Amygdala (tissue), 56 donors: ENCODE measurements around the gene CRYBG2.
"Not testable (repeated sequence)": the region's sequence is repeated elsewhere in the genome, so short reads cannot be mapped to it uniquely, and the experiment has no call there.

Experiments used
- DNase-seq, 56 donors: peaks; one replicate each; lab custom pipeline; 2025; lab: John Stamatoyannopoulos, UW

CRYBG2 gene

DNA sequence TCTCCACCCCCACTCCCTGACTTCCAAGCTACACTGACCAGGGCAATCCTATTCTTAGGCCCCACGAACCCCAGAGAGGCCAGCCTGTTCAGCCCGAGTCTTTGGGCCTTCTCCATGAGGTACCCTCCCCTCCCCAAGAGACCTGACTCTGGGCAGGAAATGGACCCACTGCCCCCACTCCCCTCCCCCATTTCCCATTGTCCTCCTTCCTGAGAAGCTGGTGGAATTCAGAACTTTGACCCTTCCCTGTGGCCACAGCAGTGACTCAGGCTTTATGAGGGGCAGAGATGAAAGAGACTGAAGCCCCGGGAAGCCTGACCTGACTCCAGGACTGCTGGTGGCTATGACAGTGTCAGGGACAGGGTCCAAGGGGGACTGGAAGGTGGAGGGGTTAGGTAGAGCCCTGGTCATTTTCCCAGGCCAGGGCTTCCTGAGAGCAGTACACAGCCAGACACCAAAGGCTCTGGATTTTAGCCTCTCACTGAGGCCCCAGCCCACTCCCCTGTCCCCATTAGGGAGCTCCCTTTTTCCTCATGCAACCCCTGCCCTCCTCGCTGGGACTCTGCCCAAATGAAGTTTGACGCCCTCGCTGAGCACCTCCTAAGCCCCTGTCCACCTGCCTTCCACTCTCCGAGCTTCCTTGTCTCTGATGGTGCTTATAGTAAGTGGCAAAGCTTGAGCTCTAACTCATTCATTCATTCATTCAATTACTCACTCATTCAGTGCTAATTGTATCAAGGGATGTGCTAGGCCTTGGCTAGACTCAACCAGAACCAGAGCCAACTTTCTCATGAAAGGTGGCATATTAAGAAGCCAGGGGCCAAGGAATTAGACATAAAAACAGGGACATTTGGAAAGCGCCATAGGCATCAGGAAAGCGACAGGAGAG, 3.0 kb downstream of the CRYBG2 start:
- DNase-seq: no peak

- no peak for DNase-seq
These were observed 3.6 kb downstream of the CRYBG2 start for GRCh38 chr1:26350343-26350700.

- no peak for DNase-seq
These were observed 4.1 kb downstream of the CRYBG2 start for GRCh38 chr1:26349877-26350244.

DNA sequence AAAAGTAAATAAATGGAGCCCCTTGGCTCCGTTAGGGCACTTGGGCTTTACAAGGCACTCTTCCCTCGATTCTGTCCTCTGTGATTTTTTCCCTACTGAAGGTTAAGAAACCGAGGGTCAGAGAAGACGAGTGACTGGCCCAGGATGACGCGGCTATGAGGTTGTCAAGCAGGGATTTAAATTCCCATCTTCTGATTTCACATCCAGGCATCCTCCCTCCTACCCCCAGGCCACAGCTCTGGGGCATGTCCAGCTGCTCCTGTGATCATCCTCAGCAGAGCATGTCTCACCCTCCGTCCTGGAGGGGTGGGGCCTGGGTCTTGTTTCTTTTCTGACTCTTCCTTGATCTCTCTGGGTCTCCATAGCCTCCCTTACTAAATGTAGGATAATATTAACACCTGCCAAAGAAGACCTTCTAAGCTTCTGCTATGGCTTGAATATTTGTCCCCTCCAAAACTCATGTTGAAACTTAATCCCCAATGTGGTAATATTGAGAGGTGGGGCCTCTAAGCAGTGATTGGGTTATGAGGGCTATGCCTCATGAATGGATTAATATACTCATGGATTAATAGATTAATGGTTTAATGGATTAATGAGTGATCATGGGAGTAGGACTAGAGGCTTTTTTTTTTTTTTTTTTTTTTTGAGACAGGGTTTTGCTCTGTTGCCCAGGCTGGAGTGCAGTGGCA, 4.6 kb downstream of the CRYBG2 start:
- no peak for DNase-seq

DNA sequence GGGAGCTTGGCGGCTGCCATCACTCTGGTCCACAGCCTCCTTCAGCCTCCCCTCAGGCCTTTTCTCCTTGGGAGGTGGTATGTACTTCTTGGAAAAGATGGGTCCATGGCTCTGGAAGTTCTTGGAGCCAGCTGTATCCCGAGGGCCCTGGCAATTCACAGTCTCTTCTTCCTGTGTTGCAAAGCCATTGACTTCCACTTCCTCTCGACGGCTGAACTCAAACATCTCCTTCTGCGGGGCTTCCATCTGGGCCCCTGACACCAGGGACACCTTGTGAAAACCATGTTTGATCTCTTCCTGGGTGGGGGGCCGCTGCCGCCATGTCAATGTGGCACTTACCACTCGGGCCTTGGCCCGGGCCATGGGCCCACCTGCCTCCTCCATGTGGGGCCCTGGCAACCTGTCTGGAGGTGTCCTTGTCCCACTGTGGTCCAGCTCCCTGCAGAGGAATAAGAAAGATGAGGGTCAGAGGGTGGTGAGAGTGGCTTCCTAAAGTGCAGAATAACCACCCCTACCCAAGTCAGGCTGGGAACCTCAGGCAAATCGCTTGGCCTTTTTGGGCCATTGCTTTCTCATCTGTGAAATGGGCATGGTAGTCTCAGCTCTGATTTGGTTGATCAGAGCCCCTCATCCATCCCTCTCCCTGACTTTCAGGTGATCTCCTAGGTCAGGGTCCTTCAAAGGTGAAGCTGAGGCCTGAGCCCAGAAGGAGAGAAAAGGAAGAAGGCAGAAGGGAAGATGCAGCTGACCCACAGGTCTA, 7.5 kb downstream of the CRYBG2 start:
- DNase-seq: no peak

DNA sequence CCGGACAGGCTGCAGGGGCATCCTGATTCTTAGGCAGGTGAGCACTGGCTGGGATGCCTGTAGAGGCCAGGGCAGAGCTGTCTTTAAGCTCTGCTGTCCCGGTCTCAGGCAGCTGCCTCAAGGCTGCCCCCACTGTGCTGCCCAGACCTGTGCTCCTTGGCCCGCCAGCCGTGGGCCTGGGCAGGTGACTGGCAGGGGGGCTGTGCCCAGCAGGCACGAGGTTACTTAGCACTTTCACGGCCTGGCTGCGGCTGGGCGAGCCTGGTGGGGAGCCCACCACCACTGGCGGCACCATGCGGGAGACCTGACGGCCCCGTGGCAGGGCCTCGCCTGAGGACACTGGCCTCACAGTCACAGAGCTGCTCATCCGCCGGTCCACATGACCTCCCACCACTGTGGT, 8.2 kb downstream of the CRYBG2 start:
- no peak for DNase-seq

GRCh38 chr1:26344147-26344920, 9.6 kb downstream of the CRYBG2 start:
- DNase-seq: no peak

- DNase-seq: no peak
These were observed 13.9 kb downstream of the CRYBG2 start for GRCh38 chr1:26340047-26340481.

DNA sequence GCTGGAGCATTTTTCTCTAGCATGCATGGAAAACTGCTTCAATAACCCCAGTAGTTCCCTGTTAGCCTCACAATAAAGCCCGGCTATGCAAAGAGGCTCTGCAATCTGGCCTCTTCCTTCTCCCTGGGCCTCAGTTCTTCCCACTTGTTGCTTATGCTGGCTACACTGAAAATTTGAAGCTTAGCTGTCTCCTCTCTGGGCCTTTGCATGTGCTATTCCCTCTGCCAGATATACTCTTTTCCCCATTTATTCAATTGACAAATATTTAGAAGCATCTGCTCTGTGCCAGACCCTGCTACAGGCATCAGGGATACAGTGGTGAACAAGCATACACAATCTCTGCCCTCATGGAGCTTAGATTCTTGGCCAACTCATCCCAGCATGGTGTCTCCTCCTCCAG, 15.3 kb downstream of the CRYBG2 start:
- DNase-seq: no peak

DNA sequence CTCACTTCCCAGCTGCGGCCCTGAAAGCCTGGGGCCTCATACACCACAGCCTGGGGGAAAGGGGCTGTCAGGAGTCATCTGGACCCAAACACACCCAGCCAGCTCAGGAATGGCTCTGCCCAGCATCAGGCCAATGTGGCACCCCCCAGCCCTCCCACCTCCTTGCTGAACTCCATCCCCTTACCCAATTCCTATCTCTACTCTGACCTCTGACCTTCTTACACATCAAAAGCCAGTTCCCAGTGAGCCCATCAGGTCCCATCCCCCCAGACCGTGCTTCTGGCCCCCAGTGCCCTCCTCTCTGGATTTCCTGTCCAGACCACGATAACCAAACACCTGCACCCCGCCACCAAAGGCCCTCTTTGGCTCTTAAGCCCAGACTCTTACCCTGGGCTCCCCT, 16.3 kb downstream of the CRYBG2 start:
- no peak for DNase-seq

GRCh38 chr1:26337206-26337535, 16.8 kb downstream of the CRYBG2 start:
- no peak for DNase-seq

DNA sequence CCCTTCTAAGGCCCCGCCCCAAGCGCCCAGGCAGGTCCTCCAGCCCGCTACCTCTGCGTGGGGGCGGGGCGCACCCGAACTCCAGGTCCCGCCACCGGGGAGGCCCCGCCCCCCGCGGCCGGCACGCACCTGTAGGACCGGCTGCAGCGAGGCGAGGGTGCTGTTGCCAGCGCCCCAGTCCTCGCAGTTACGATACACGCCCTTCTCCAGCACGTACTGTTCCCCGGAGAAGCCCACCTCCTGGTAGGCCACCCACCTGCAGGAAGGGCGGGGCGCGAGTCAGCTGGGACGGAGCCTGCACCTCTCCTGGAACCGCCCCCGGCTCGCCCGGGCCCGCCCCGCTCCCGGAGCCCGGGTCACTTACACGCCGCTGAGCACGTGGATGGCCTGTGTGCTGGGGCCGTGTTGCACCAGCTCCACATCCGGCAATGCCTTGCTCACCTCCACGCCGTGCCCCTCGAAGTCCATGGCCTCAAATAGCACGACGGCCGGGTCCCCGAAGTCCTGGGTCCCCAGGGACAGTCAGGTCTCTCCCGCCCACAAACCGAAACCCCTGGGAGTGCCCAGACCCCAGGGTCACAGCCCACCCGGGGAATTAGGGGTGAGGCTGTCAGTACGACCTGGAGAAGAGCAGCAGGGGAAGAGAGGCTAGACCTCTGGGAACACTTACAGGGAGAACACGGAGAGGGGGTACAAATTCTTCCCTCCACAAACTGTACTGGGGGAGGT, 17.3 kb downstream of the CRYBG2 start:
- DNase-seq: peak in 6 of 56 donors; percentile 1 to 46 (median 8)

DNA sequence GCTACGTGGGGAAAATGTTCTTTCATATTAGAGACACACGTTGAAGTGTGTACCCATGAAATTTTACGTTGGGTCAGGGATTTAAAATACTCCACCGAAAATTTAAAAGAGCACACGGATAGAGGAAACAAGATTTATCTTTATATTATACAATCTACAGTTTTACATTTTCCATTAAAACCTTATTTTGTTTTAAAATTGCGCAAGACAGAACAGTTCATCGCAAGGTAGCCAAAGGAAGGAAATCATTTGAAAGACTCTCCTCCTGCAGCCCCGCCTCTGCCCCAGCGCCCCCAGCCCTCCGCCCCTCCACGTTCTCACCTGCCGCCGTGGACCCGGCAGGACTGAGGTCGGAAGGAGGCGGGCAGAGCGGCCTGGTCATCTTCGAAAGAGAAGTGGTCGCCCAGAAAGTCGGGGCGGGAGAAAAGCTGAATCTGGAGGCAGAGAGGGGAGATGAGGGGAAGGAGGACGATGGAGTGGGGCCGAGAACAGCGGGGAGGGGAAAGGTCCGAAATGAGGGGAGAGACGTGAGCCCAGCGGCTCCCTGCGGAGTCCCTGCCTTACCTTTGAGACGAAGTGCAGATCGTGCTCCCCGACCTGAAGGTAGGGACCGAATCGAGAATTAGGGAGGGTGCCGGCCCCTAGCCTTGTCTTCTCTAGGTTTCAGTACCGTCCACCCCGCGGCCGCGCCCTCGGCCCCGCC, 18.0 kb downstream of the CRYBG2 start:
- DNase-seq: no peak

DNA sequence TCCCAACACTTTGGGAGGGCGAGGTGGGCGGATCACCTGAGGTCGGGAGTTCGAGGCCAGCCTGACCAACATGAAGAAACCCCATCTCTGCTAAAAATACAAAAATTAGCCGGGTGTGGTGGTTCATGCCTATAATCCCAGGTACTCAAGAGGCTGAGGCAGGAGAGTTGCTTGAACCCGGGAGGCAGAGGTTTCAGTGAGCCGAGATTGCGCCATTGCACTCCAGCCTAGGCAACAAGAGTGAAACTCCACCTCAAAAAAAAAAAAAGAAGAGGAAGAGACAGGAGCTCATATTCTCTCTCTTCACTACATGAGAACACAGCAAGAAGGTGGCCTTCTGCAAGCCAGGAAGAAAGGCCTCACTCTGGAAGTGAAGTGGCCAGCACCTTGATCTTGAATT, 20.6 kb downstream of the CRYBG2 start:
- DNase-seq: not testable (repeated sequence)

DNA sequence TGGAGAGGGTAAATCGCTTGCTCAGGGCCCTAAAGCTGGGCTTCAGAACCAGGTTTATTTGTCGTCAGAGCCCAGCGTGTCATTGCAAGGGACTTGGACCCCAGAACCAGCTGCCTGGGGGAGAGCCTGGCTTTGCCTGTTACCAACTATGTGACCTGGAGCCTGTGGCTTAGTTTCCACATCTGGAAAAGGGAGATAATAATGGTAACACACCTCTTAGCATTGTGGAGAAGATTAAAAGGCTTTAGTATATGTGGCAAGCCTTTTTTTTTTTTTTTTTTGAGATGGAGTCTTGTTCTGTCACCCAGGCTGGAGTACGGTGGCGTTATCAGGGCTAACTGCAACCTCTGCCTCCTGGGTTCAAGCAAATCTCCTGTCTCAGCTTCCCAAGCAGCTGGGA, 23.7 kb downstream of the CRYBG2 start:
- DNase-seq: no peak

- not testable (repeated sequence) for DNase-seq
These were observed 24.6 kb downstream of the CRYBG2 start for GRCh38 chr1:26329380-26329779.

GRCh38 chr1:26328597-26328996, 25.3 kb downstream of the CRYBG2 start:
- no peak for DNase-seq

DNA sequence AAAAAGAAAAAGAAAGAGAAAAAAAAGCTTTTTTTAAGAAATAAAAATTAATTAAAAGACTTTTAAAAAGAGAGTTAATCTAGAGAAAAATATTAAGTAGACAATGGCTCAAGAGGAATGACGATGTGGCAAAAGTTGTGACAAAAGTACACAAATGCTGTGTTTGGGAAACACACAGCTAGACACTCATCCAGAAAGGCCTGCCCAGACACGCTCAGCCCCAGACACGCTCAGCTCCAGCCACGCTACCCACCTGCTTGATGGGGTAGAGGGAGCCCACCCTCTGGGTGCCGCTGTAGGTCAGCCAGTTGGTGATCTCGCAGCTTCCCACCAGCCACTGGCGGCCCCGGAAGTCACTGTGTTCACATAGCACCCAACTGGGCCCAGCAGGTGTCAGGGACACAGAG, 26.0 kb downstream of the CRYBG2 start:
- DNase-seq: no peak

DNA sequence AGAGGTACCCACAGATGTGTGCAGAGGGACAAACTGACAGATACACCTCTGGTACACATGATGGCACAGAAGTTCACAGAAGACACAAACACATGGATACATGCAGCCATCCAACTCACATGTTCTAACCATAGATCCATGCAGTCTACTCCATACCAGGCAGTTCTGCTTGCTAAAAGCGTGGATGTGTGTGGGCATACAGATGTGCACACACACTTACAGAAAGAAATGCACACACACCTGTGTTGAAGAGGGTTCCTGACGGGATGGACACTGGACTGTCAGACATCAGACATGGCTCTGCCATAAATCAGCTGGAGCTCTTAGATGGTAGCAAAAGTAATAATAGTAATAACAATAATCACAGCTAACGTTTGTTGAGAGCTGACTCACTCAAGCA, 29.4 kb downstream of the CRYBG2 start:
- DNase-seq: no peak
